Endothelial cell of umbilical vein (primary cell): Measurements from ENCODE around the gene BUD13. TPM values are rescaled to one million over a fixed set of nuclear protein-coding genes. Genes with fewer than 3 reads are reported as not detected.

Source experiments
- BruUV-seq: library from RNA; stranded (reverse); fragments of 400-500 nt; replicated peaks from 2 replicates; lab custom pipeline; 2021; lab: Mats Ljungman, UMichigan
- CTCF ChIA-PET: fragments of 300-600, 350-600 bp; sonication (Branson Sonifier 250); formaldehyde crosslinking; loops from one replicate; lab custom pipeline; 2021; ENCODE audit warnings: antibody characterized with exemption, inconsistent platforms; lab: Charles Lee
- POLR2A ChIA-PET: fragments of 300-600, 350-600 bp; sonication (Branson Sonifier 250); formaldehyde crosslinking; loops from one replicate; lab custom pipeline; 2021; ENCODE audit warnings: antibody characterized with exemption, inconsistent platforms; lab: Charles Lee
- DNase-seq: peaks from one replicate; pipeline ENCODE4 v3.0.0-alpha.2; 2011; ENCODE audit warnings: low read depth, low spot score
- FAIRE-seq: peaks from 2 replicates; lab custom pipeline; 2011; peaks lifted over from hg19 to GRCh38; lab: Jason Lieb, UNC
- H2AFZ ChIP-seq: 2 replicates; pipeline ENCODE4 v1.6.0; 2012; ENCODE audit warnings: low read depth, low read length, control low read depth, inconsistent platforms
- H3K27ac ChIP-seq: 2 replicates; pipeline ENCODE4 v1.5.1; 2011; ENCODE audit warnings: low read depth, mild to moderate bottlenecking, control low read depth, low read length, moderate library complexity; ENCODE audit not compliant: insufficient read depth
- H3K27me3 ChIP-seq, 2 experiments: 2 replicates each; pipeline versions ENCODE4 v1.6.0 to v1.6.1; 2011; ENCODE audit warnings: low read length in 2 of 2, mixed read lengths in 1 of 2; ENCODE audit not compliant: control insufficient read depth in 2 of 2, insufficient read depth in 2 of 2
- H3K36me3 ChIP-seq, 2 experiments: 2 replicates in 1 of 2; 3 replicates in 1 of 2; pipeline ENCODE4 v1.5.1; 2011; ENCODE audit warnings: low read length in 2 of 2, mild to moderate bottlenecking in 1 of 2, moderate library complexity in 1 of 2; ENCODE audit not compliant: control insufficient read depth in 2 of 2, insufficient read depth in 2 of 2; ENCODE audit errors: extremely low read depth in 1 of 2
- H3K4me1 ChIP-seq: 3 replicates; pipeline ENCODE4 v1.5.1; 2011; ENCODE audit warnings: mild to moderate bottlenecking, low read length; ENCODE audit not compliant: control insufficient read depth, insufficient read depth; ENCODE audit errors: extremely low read depth
- H3K4me2 ChIP-seq: 2 replicates; pipeline ENCODE4 v1.6.1; 2011; ENCODE audit warnings: low read length, control low read depth, mixed read lengths; ENCODE audit not compliant: insufficient read depth
- H3K4me3 ChIP-seq, 3 experiments: fragments of 200-600 bp in 1 of 3; sonication (generic), shearing (Covaris generic) in 1 of 3; replicated peaks in 1 of 3; 2 replicates each; pipeline ENCODE4 v1.5.1; 2011 to 2016; ENCODE audit warnings: control low read depth in 3 of 3, low read length in 3 of 3, mild to moderate bottlenecking in 2 of 3, inconsistent platforms in 1 of 3, low read depth in 1 of 3, moderate library complexity in 1 of 3; ENCODE audit not compliant: insufficient read depth in 1 of 3
- H3K79me2 ChIP-seq: 2 replicates; pipeline ENCODE4 v1.6.0; 2012; ENCODE audit warnings: low read length, inconsistent platforms; ENCODE audit not compliant: control insufficient read depth, insufficient read depth
- H3K9ac ChIP-seq: replicated peaks from 2 replicates; pipeline ENCODE3; 2011; ENCODE audit warnings: low read length, control low read depth; ENCODE audit not compliant: insufficient read depth; ENCODE audit errors: extremely low read depth
- H3K9me1 ChIP-seq: replicated peaks from 3 replicates; pipeline ENCODE4 v1.6.0; 2011; ENCODE audit warnings: mild to moderate bottlenecking, low read length; ENCODE audit not compliant: control insufficient read depth, insufficient read depth; ENCODE audit errors: extremely low read depth
- H3K9me3 ChIP-seq: replicated peaks from 2 replicates; pipeline ENCODE4 v1.5.1; 2012; ENCODE audit warnings: low read length, inconsistent platforms; ENCODE audit not compliant: control insufficient read depth, insufficient read depth
- H4K20me1 ChIP-seq: replicated peaks from 2 replicates; pipeline ENCODE3; 2011; ENCODE audit warnings: mild to moderate bottlenecking, low read length; ENCODE audit not compliant: control insufficient read depth, insufficient read depth; ENCODE audit errors: extremely low read depth
- CTCF ChIP-seq, 2 donors: IDR thresholded peaks; 1 replicate in 1 of 2; 2 replicates in 1 of 2; pipeline ENCODE4 v1.5.1; 2011; ENCODE audit warnings: low read length in 2 of 2, mild to moderate bottlenecking in 2 of 2, moderate library complexity in 2 of 2, control low read depth in 1 of 2, inconsistent platforms in 1 of 2, low read depth in 1 of 2; ENCODE audit not compliant: insufficient read depth in 1 of 2; ENCODE audit errors: extremely low read depth in 1 of 2
- EZH2 ChIP-seq: IDR thresholded peaks from 2 replicates; pipeline ENCODE4 v1.6.1; 2012; ENCODE audit warnings: borderline replicate concordance, low read depth, mild to moderate bottlenecking, moderate library complexity, low read length, inconsistent platforms; ENCODE audit not compliant: severe bottlenecking
- FOS ChIP-seq: IDR thresholded peaks from 2 replicates; pipeline ENCODE4 v1.6.1; 2011; ENCODE audit warnings: mild to moderate bottlenecking, low read length, moderate library complexity, borderline replicate concordance; ENCODE audit not compliant: insufficient read depth
- GATA2 ChIP-seq: IDR thresholded peaks from 2 replicates; pipeline ENCODE4 v1.7.0; 2011; ENCODE audit warnings: low read depth, mild to moderate bottlenecking, moderate library complexity, mixed read lengths, low read length; ENCODE audit not compliant: insufficient read length, insufficient read depth
- JUN ChIP-seq: IDR thresholded peaks from 2 replicates; pipeline ENCODE4 v1.6.1; 2011; ENCODE audit warnings: borderline replicate concordance, low read depth; ENCODE audit not compliant: insufficient read length, insufficient read depth
- MYC ChIP-seq: IDR thresholded peaks from one replicate; pipeline ENCODE4 v1.6.1; 2011; ENCODE audit warnings: mild to moderate bottlenecking, low read depth, low read length
- POLR2A ChIP-seq: IDR thresholded peaks from 2 replicates; pipeline ENCODE4 v1.6.1; 2012; ENCODE audit warnings: low read depth, mild to moderate bottlenecking, control low read depth, low read length
- POLR2AphosphoS5 ChIP-seq: IDR thresholded peaks from 2 replicates; pipeline ENCODE4 v1.6.1; 2012; ENCODE audit warnings: low read depth, mild to moderate bottlenecking, control low read depth, low read length, moderate library complexity; ENCODE audit not compliant: insufficient read depth
- dilution Hi-C: fragments of 300-500 bp; cut with MboI; formaldehyde crosslinking; loops from one replicate; pipeline ENCODE4 v1.15.0; 2019; ENCODE audit warnings: low sequenced_read_pairs; ENCODE audit not compliant: extremely low pct_ligation_motif_present
- intact Hi-C: fragments of 100-400 bp; cut with micrococcal nuclease; formaldehyde crosslinking; loops from one replicate; pipeline ENCODE4 v1.10.0; 2022
- polyA plus RNA-seq, 4 experiments: library from polyadenylated mRNA; depleted of rRNA in 3 of 4; stranded (reverse) in 3 of 4; unstranded in 1 of 4; fragments of >200 nt; gene quantifications; 2 replicates each; pipeline versions ENCODE4 v1.2.1 to v1.2.3, GENCODE V29; 2011 to 2012; ENCODE audit warnings: missing spikeins in 1 of 4
- total RNA-seq: library from RNA; stranded (reverse); gene quantifications from 2 replicates; pipeline ENCODE4 v1.2.3, GENCODE V29; 2021
- TF ChIP-seq, protein P1 (sequence below): IDR thresholded peaks from 2 replicates; pipeline ENCODE4 v1.6.1; 2011; ENCODE audit not compliant: insufficient read depth, insufficient read length

The BUD13 gene
- total and polyA plus RNA-seq, 2 donors (not counting 3 experiments of a cell fraction or from before 2014, with no cell fraction given): 18.8 to 21.8 TPM

- BruUV-seq: no TSS peak
- H3K27me3 ChIP-seq: peaks cover 12 to 15% of the 10 kb centered on the region in 2 experiments
- DNase-seq (no peak), FAIRE-seq (no peak)
- H3K9me3 ChIP-seq: no peaks in the 10 kb centered on the region
- no peaks in the 10 kb centered on the region for H4K20me1 ChIP-seq
- H3K4me2 ChIP-seq: no peak overlapping the region
- ChIA-PET POLR2A (no interaction called here), CTCF (no interaction called here)
- dilution Hi-C loops (no loop called here), intact Hi-C loops (loop anchor here (5.0 kb wide), 1 partner anchor 108 kb away; the partner anchor contains the start of gene APOA1)
- no peak overlapping the region for H3K27ac ChIP-seq
- TF ChIP-seq JUN: no peak
- TF ChIP-seq FOS: no peak
- TF ChIP-seq, protein P1, sequence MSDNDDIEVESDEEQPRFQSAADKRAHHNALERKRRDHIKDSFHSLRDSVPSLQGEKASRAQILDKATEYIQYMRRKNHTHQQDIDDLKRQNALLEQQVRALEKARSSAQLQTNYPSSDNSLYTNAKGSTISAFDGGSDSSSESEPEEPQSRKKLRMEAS: no peak
- TF ChIP-seq GATA2: no peak
- no peak for TF ChIP-seq POLR2AphosphoS5
- TF ChIP-seq MYC: no peak
- TF ChIP-seq EZH2: no peak
- TF ChIP-seq POLR2A: no peak
- TF ChIP-seq CTCF (IDR thresholded peaks at IDR 0.05; ENCODE audit: extremely low read depth in 1 of 2, insufficient read depth in 1 of 2, low read depth in 1 of 2, low read length in 2 of 2): no peak
- H3K36me3 ChIP-seq: no peaks in the 10 kb centered on the region
- H3K9ac ChIP-seq: no peak overlapping the region
- H3K79me2 ChIP-seq: no peaks in the 10 kb centered on the region
- no peaks in the 10 kb centered on the region for H3K4me1 ChIP-seq
- H3K4me3 ChIP-seq: no peak overlapping the region
- H3K9me1 ChIP-seq: no peaks in the 10 kb centered on the region
- H2AFZ ChIP-seq: no peak overlapping the region
Observed at GRCh38 chr11:116729501-116730240, 43.1 kb downstream of the BUD13 start.
